OCI-M2 (cell line): ENCODE data around the gene QPRT.
"Not testable (repeated sequence)": the region's sequence is repeated elsewhere in the genome, so short reads cannot be mapped to it uniquely, and the experiment has no call there.

Source experiments
- DNase-seq: peaks from one replicate; lab custom pipeline; 2025; ENCODE audit not compliant: unreplicated experiment; lab: John Stamatoyannopoulos, UW

The QPRT gene

GRCh38 chr16:29662729-29663015 lies 16.3 kb upstream of the QPRT start:
- DNase-seq = no peak

GRCh38 chr16:29663016-29663806 lies 15.8 kb upstream of the QPRT start, which contains the start of gene SPN:
Gene SPN (plus strand): TSS chr16:29663247. CDS start chr16:29663729, 482 bp downstream.
- DNase-seq = peak; percentile 69

GRCh38 chr16:29663807-29664090 lies 15.2 kb upstream of the QPRT start:
- DNase-seq = no peak

- no peak for DNase-seq
Measured at GRCh38 chr16:29664091-29664921, 14.7 kb upstream of the QPRT start.

- no peak for DNase-seq
Measured at GRCh38 chr16:29665294-29666077, 13.5 kb upstream of the QPRT start.

- DNase-seq = not testable (repeated sequence)
Measured at GRCh38 chr16:29667322-29667610, 11.7 kb upstream of the QPRT start.

GRCh38 chr16:29667755-29668154 lies 11.2 kb upstream of the QPRT start:
- DNase-seq = no peak

- no peak for DNase-seq
Measured at GRCh38 chr16:29668267-29668666, 10.7 kb upstream of the QPRT start.

- no peak for DNase-seq
Measured at GRCh38 chr16:29673501-29673900, 5.5 kb upstream of the QPRT start.

GRCh38 chr16:29674188-29674587 lies 4.8 kb upstream of the QPRT start:
- DNase-seq = no peak

GRCh38 chr16:29675811-29676643 lies 3.0 kb upstream of the QPRT start:
- DNase-seq = no peak

GRCh38 chr16:29676989-29677785 lies 1.8 kb upstream of the QPRT start:
- no peak for DNase-seq

GRCh38 chr16:29680180-29680598 lies 1.2 kb downstream of the QPRT start:
- DNase-seq = no peak

GRCh38 chr16:29683543-29684090 lies 4.6 kb downstream of the QPRT start:
- DNase-seq = no peak

- DNase-seq = no peak
Measured at GRCh38 chr16:29684679-29685078, 5.7 kb downstream of the QPRT start.

GRCh38 chr16:29686740-29687332 lies 7.9 kb downstream of the QPRT start:
- no peak for DNase-seq

GRCh38 chr16:29687755-29688154 lies 8.8 kb downstream of the QPRT start:
- no peak for DNase-seq

GRCh38 chr16:29688172-29688571 lies 9.2 kb downstream of the QPRT start:
- DNase-seq = no peak

- not testable (repeated sequence) for DNase-seq
Measured at GRCh38 chr16:29689490-29690351, 10.7 kb downstream of the QPRT start.
